GM19328 (cell line): Measurements from ENCODE around the gene SSUH2.
A peak's percentile ranks its signal among the peaks of the same experiment; 100 is the strongest.
"Not testable (repeated sequence)": the region's sequence is repeated elsewhere in the genome, so short reads cannot be mapped to it uniquely, and the experiment has no call there.

Source experiments
- ATAC-seq: cut with Tn5 transposase; IDR thresholded peaks from one replicate; pipeline ENCODE4 v1.9.1; 2021; ENCODE audit warnings: mild to moderate bottlenecking, moderate library complexity; ENCODE audit not compliant: unreplicated experiment

Gene SSUH2

GRCh38 chr3:8584661-8585060, 59.9 kb downstream of the SSUH2 start:
- no peak for ATAC-seq

DNA sequence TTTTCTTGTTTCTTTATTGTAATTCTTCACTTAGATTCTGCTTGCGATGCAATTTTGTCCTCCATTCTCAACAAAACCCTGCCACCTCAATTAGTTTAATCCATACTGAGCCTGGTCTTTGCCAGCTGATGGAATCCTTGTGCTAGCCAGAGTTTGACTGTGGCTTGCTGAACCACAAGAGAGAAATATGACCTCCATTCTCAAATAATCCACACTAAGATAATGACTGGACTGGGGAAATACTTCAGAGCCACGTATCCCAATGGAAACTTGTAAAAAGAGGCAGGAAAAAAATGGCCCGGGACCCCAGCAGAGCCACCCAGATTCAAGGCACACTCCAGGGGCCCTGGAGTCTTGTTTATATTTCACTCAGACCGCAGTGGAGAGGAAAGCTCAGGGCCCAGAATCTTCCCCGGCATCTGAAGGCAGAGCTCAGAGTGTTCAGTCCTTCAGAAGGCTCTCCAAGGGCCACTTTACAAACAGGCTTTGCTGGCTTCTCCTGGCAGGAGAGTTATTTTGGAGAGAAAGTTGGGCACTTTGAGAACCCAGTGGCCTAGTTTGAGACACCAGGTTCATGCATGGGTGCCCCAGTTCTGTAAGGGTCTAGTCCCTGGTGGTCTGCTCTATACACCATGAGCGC, 62.7 kb downstream of the SSUH2 start:
- ATAC-seq = no peak

DNA sequence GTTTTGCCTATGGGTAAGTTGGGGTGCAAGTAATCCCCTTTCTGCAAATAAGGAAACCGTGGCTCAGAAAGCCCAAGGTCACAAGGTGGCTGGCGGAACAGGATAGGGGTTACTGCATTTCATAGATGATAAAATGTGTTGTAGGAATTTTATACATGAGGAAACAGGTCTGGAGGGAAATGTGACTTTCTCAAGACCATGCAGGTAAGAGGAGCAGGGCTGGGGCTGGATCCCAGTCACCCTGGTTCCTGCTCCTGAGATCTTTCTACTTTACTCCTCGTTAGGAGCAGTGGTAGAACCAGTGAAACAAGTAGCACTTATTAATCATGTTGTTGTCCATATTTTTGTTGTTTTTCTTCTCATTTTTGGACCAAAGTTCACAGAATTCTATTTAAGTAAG, 63.2 kb downstream of the SSUH2 start:
- ATAC-seq = no peak

- ATAC-seq = not testable (repeated sequence)
These were observed 64.2 kb downstream of the SSUH2 start for GRCh38 chr3:8580434-8580833.

GRCh38 chr3:8579943-8580342, 64.7 kb downstream of the SSUH2 start:
- ATAC-seq = no peak

- ATAC-seq = peak; percentile 93
These were observed 65.5 kb downstream of the SSUH2 start for GRCh38 chr3:8579096-8579495.

DNA sequence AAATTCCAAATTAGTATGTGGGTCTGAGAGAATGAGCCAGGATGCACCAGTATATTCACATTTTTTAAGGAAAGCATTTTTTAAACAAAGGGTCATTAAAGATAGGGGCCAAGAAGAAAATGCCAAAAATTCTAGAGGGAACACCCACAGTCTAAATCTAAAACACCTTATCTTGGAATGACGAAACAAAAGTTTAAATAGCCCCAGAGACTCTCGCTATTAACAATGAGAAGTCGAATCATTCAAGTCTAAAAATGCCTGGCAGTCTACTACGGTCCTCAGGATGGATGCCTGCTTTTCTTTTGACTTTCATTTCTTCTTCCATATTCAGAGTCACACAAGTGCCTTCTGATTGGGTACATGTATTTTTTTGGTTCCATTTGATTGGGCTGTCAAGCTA, 66.3 kb downstream of the SSUH2 start:
- ATAC-seq = no peak

GRCh38 chr3:8576841-8577571, 67.6 kb downstream of the SSUH2 start:
- ATAC-seq = no peak

GRCh38 chr3:8576436-8576835, 68.2 kb downstream of the SSUH2 start:
- ATAC-seq = no peak

- no peak for ATAC-seq
These were observed 69.1 kb downstream of the SSUH2 start for GRCh38 chr3:8575364-8576104.

- no peak for ATAC-seq
These were observed 69.8 kb downstream of the SSUH2 start for GRCh38 chr3:8574670-8575322.

GRCh38 chr3:8574040-8574669, 70.4 kb downstream of the SSUH2 start:
- no peak for ATAC-seq

- no peak for ATAC-seq
These were observed 71.2 kb downstream of the SSUH2 start for GRCh38 chr3:8573342-8573926.

DNA sequence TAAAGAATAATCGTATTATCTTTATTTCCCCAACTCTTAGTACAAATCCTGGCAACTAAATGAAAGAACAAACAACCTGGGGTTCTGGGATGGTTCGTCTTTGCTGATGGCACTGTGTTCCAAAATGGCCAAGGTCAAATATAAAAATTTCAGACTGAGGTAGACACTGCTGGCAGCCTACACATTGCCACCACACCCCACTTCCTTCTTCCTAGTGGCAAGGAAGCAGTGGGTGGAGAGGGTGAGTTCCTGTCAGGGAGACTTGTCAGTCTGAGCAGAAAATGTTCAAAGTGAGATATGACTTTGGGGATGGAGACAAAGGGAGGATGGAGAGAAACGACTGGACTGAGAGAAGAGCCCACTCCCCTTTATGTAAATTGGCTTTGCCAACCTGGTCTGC, 73.3 kb downstream of the SSUH2 start:
- ATAC-seq = no peak
